ENCODE results near the gene KRT17. TPM values are rescaled to one million over a fixed set of nuclear protein-coding genes. Genes with fewer than 3 reads are reported as not detected.
"Not testable (repeated sequence)": the region's sequence is repeated elsewhere in the genome, so short reads cannot be mapped to it uniquely, and the experiment has no call there.

KRT17 gene
- total RNA-seq, 1 experiment from 2014 or later = 8.5 TPM

- no peak for DNase-seq (ENCODE audit: low read depth)
Measured at GRCh38 chr17:41653892-41654677, 29.7 kb upstream of the KRT17 start.

- DNase-seq (ENCODE audit: low read depth) = no peak
Measured at GRCh38 chr17:41653421-41653820, 29.0 kb upstream of the KRT17 start.

- DNase-seq (ENCODE audit: low read depth) = no peak
Measured at GRCh38 chr17:41652461-41652970, 28.1 kb upstream of the KRT17 start.

GRCh38 chr17:41651625-41652460 lies 27.5 kb upstream of the KRT17 start:
- no peak for DNase-seq (ENCODE audit: low read depth)

- no peak for DNase-seq (ENCODE audit: low read depth)
Measured at GRCh38 chr17:41650794-41651624, 26.6 kb upstream of the KRT17 start.

- DNase-seq (ENCODE audit: low read depth) = no peak
Measured at GRCh38 chr17:41649923-41650519, 25.6 kb upstream of the KRT17 start.

GRCh38 chr17:41648411-41649195 lies 24.2 kb upstream of the KRT17 start:
- DNase-seq (ENCODE audit: low read depth) = peak; percentile 74

GRCh38 chr17:41647940-41648410 lies 23.6 kb upstream of the KRT17 start:
- peak; percentile 71 for DNase-seq (ENCODE audit: low read depth)

- DNase-seq (ENCODE audit: low read depth) = no peak
Measured at GRCh38 chr17:41647038-41647813, 22.9 kb upstream of the KRT17 start.

- DNase-seq (ENCODE audit: low read depth) = no peak
Measured at GRCh38 chr17:41642252-41643156, 18.1 kb upstream of the KRT17 start.

GRCh38 chr17:41640596-41640995 lies 16.2 kb upstream of the KRT17 start:
- DNase-seq (ENCODE audit: low read depth) = not testable (repeated sequence)

- DNase-seq (ENCODE audit: low read depth) = no peak
Measured at GRCh38 chr17:41639492-41640473, 15.4 kb upstream of the KRT17 start.

GRCh38 chr17:41638941-41639340 lies 14.6 kb upstream of the KRT17 start:
- DNase-seq (ENCODE audit: low read depth) = no peak

GRCh38 chr17:41638194-41638593 lies 13.8 kb upstream of the KRT17 start:
- no peak for DNase-seq (ENCODE audit: low read depth)

- DNase-seq (ENCODE audit: low read depth) = no peak
Measured at GRCh38 chr17:41636652-41637051, 12.3 kb upstream of the KRT17 start.

- no peak for DNase-seq (ENCODE audit: low read depth)
Measured at GRCh38 chr17:41635121-41636097, 11.0 kb upstream of the KRT17 start.

Data from M059J (cell line).